Thyroid gland (tissue), 4 donors: ENCODE results near the gene TMEM272. TPM values are rescaled to one million over a fixed set of nuclear protein-coding genes. Genes with fewer than 3 reads are reported as not detected.

Experiments used
- DNase-seq, 2 donors: peaks; one replicate each; pipeline ENCODE4 v3.0.0-alpha.2; 2019
- H3K27ac ChIP-seq, 3 donors: fragments of 200-600 bp; sonication (generic); 1 replicate in 2 of 3; 2 replicates in 1 of 3; pipeline ENCODE4 v1.5.1; 2016 to 2019; ENCODE audit warnings: mild to moderate bottlenecking in 1 of 3, moderate library complexity in 1 of 3
- H3K27me3 ChIP-seq: fragments of 200-600 bp; sonication (generic); one replicate; pipeline ENCODE4 v1.5.1; 2019
- H3K36me3 ChIP-seq, 2 donors: fragments of 200-600 bp; sonication (generic); one replicate each; pipeline ENCODE4 v1.5.1; 2016 to 2019
- H3K4me1 ChIP-seq, 2 donors: fragments of 200-600 bp; sonication (generic); one replicate each; pipeline ENCODE4 v1.5.1; 2017 to 2019
- H3K4me3 ChIP-seq, 3 donors: fragments of 200-600 bp; sonication (generic); replicated peaks in 1 of 3; 1 replicate in 2 of 3; 2 replicates in 1 of 3; pipeline ENCODE4 v1.5.1; 2016; ENCODE audit warnings: mild to moderate bottlenecking in 1 of 3
- H3K9me3 ChIP-seq: fragments of 200-600 bp; sonication (generic); one replicate; pipeline ENCODE4 v1.5.1; 2017
- POLR2A ChIP-seq, 2 donors: fragments of 450-650 bp; IDR thresholded peaks; one replicate each; pipeline ENCODE4 v1.6.1; 2017; ENCODE audit warnings: antibody characterized with exemption in 2 of 2, mild to moderate bottlenecking in 2 of 2, moderate library complexity in 1 of 2
- WGBS, 2 donors: methylation state at CpG; one replicate each; pipeline ENCODE4 v1.1.5; 2017; 5-methylcytosine and 5-hydroxymethylcytosine counted together
- intact Hi-C: fragments of 100-400 bp; cut with DNase I; formaldehyde crosslinking; loops from one replicate; pipeline ENCODE4 v1.15.1; 2023
- total RNA-seq, 4 donors: library from RNA; depleted of rRNA; stranded (reverse); fragments of >200 nt; gene quantifications; one replicate each; pipeline ENCODE4 v1.2.3, GENCODE V29; 2016
- TF ChIP-seq, protein P1 (sequence below), 6 experiments: fragments of 200-600 bp in 3 of 6; fragments of 450-650 bp in 3 of 6; sonication (generic) in 3 of 6; IDR thresholded peaks; one replicate each; pipeline ENCODE4 v1.5.1; 2016 to 2019; ENCODE audit warnings: antibody characterized with exemption in 6 of 6, mild to moderate bottlenecking in 2 of 6, inconsistent platforms in 1 of 6, moderate library complexity in 1 of 6

The TMEM272 gene
- total RNA-seq, 4 donors from 2014 or later: not detected

- peaks cover 0 to 4% of the 10 kb centered on the region in 2 donors for H3K4me1 ChIP-seq
- no peaks in the 10 kb centered on the region for H3K9me3 ChIP-seq
- WGBS, 2 donors: 49 to 70% methylated on average over 5 of the region's 5 CpGs
- no peak for DNase-seq
- no peaks in the 10 kb centered on the region for H3K27me3 ChIP-seq
- no peak overlapping the region for H3K4me3 ChIP-seq
- intact Hi-C loops: loop anchor here (10.0 kb wide), 1 partner anchor 159 kb away; no protein-coding TSS in a partner anchor
- no peak overlapping the region for H3K27ac ChIP-seq
- H3K36me3 ChIP-seq: no peaks in the 10 kb centered on the region
- TF ChIP-seq, protein P1, sequence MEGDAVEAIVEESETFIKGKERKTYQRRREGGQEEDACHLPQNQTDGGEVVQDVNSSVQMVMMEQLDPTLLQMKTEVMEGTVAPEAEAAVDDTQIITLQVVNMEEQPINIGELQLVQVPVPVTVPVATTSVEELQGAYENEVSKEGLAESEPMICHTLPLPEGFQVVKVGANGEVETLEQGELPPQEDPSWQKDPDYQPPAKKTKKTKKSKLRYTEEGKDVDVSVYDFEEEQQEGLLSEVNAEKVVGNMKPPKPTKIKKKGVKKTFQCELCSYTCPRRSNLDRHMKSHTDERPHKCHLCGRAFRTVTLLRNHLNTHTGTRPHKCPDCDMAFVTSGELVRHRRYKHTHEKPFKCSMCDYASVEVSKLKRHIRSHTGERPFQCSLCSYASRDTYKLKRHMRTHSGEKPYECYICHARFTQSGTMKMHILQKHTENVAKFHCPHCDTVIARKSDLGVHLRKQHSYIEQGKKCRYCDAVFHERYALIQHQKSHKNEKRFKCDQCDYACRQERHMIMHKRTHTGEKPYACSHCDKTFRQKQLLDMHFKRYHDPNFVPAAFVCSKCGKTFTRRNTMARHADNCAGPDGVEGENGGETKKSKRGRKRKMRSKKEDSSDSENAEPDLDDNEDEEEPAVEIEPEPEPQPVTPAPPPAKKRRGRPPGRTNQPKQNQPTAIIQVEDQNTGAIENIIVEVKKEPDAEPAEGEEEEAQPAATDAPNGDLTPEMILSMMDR (IDR thresholded peaks at IDR 0.05): no peak
- no peak for TF ChIP-seq POLR2A (IDR thresholded peaks at IDR 0.05)
Measured at GRCh38 chr13:51845574-51846318, 769 bp upstream of the TMEM272 start.

GRCh38 chr13:51843529-51843928 lies 1.4 kb downstream of the TMEM272 start:
- WGBS, 2 donors: 64 to 76% methylated on average over 3 of the region's 3 CpGs
- peaks cover 0 to 4% of the 10 kb centered on the region in 2 donors for H3K4me1 ChIP-seq
- no peak for DNase-seq
- no peaks in the 10 kb centered on the region for H3K27me3 ChIP-seq
- no peaks in the 10 kb centered on the region for H3K36me3 ChIP-seq
- intact Hi-C loops: loop anchor here (10.0 kb wide), 1 partner anchor 161 kb away; no protein-coding TSS in a partner anchor
- no peaks in the 10 kb centered on the region for H3K9me3 ChIP-seq
- no peak overlapping the region for H3K4me3 ChIP-seq
- TF ChIP-seq POLR2A (IDR thresholded peaks at IDR 0.05): no peak
- TF ChIP-seq, protein P1 (IDR thresholded peaks at IDR 0.05): no peak
- H3K27ac ChIP-seq: no peak overlapping the region

DNA sequence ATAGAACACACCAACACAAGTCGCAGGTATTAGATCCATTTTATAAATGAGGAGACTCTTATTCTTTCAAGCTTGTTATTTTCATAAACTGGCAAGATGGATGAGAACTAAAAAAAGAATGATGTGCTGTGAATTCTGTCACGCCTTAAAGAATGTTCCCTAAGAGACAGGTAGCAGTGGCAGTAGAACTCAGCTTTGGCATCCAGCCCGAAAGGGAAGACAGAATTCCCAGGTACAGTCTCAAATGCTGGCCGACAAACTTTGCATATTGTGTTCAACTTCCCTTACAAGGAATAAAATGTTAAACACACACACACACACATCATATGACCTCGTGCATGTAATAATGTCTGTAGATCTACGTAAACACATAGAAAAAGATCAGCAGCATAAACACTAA lies 3.2 kb downstream of the TMEM272 start:
- no peaks in the 10 kb centered on the region for H3K36me3 ChIP-seq
- TF ChIP-seq, protein P1 (IDR thresholded peaks at IDR 0.05): no peak
- no peak for TF ChIP-seq POLR2A (IDR thresholded peaks at IDR 0.05)
- intact Hi-C loops: loop anchor here (10.0 kb wide), 1 partner anchor 163 kb away; no protein-coding TSS in a partner anchor
- no peaks in the 10 kb centered on the region for H3K27me3 ChIP-seq
- H3K4me1 ChIP-seq: peaks cover 0 to 4% of the 10 kb centered on the region in 2 donors
- H3K4me3 ChIP-seq: no peak overlapping the region
- no peak for DNase-seq
- no peaks in the 10 kb centered on the region for H3K9me3 ChIP-seq
- WGBS, 2 donors: 76% methylated on average over 6 of the region's 6 CpGs
- H3K27ac ChIP-seq: no peak overlapping the region

- no peaks in the 10 kb centered on the region for H3K9me3 ChIP-seq
- 78 to 82% methylated on average over 6 of the region's 6 CpGs for WGBS, 2 donors
- intact Hi-C loops: loop anchor here (10.0 kb wide), 1 partner anchor 164 kb away; no protein-coding TSS in a partner anchor
- DNase-seq: no peak
- H3K27me3 ChIP-seq: no peaks in the 10 kb centered on the region
- TF ChIP-seq, protein P1 (IDR thresholded peaks at IDR 0.05): no peak
- TF ChIP-seq POLR2A (IDR thresholded peaks at IDR 0.05): no peak
- no peak overlapping the region for H3K4me3 ChIP-seq
- peaks cover 0 to 4% of the 10 kb centered on the region in 2 donors for H3K4me1 ChIP-seq
- no peak overlapping the region for H3K27ac ChIP-seq
- no peaks in the 10 kb centered on the region for H3K36me3 ChIP-seq
Measured at GRCh38 chr13:51840917-51841316, 4.1 kb downstream of the TMEM272 start.
